H1 (cell line): ENCODE measurements around the gene FAM50A. TPM values are rescaled to one million over a fixed set of nuclear protein-coding genes. Genes with fewer than 3 reads are reported as not detected.
A peak's percentile ranks its signal among the peaks of the same experiment; 100 is the strongest.
"Not testable (repeated sequence)": the region's sequence is repeated elsewhere in the genome, so short reads cannot be mapped to it uniquely, and the experiment has no call there.

Source experiments
- CTCF ChIA-PET: fragments of 300-600 bp; sonication (Branson Sonifier 250); formaldehyde crosslinking; loops from one replicate; lab custom pipeline; 2021; ENCODE audit not compliant: partially characterized antibody; lab: Charles Lee
- POLR2A ChIA-PET: fragments of 300-600 bp; sonication (Branson Sonifier 250); formaldehyde crosslinking; loops from one replicate; lab custom pipeline; 2021; ENCODE audit warnings: inconsistent platforms; ENCODE audit not compliant: partially characterized antibody; lab: Charles Lee
- DNase-seq, 2 experiments: peaks; one replicate each; pipeline versions ENCODE4 v3.0.0 to v3.0.0-alpha.2; 2010 to 2022; ENCODE audit warnings: low spot score in 2 of 2, low read depth in 1 of 2, mixed read lengths in 1 of 2
- FAIRE-seq: peaks from 2 replicates; lab custom pipeline; 2011; peaks lifted over from hg19 to GRCh38; lab: Jason Lieb, UNC
- H2AFZ ChIP-seq: 2 replicates; pipeline ENCODE4 v1.8.1; 2012; ENCODE audit warnings: low read length, inconsistent platforms
- H2AK5ac ChIP-seq: 2 replicates; pipeline ENCODE4 v1.6.1; 2013; ENCODE audit warnings: low read depth, low read length
- H2BK120ac ChIP-seq: replicated peaks from 2 replicates; pipeline ENCODE3; 2013; ENCODE audit warnings: low read depth, low read length, inconsistent platforms
- H2BK12ac ChIP-seq: 2 replicates; pipeline ENCODE4 v1.6.1; 2013; ENCODE audit warnings: low read depth, low read length
- H2BK15ac ChIP-seq: 2 replicates; pipeline ENCODE4 v1.6.1; 2013; ENCODE audit warnings: low read length
- H2BK20ac ChIP-seq: 2 replicates; pipeline ENCODE4 v1.6.1; 2013; ENCODE audit warnings: low read length
- H2BK5ac ChIP-seq: 2 replicates; pipeline ENCODE4 v1.6.1; 2013; ENCODE audit warnings: low read depth, low read length
- H3K14ac ChIP-seq: 2 replicates; pipeline ENCODE4 v1.6.1; 2013; ENCODE audit warnings: inconsistent platforms; ENCODE audit not compliant: insufficient read length
- H3K18ac ChIP-seq: 2 replicates; pipeline ENCODE4 v1.6.1; 2013; ENCODE audit warnings: low read length; ENCODE audit errors: extremely low read depth
- H3K23ac ChIP-seq: 2 replicates; pipeline ENCODE4 v1.6.1; 2013; ENCODE audit warnings: inconsistent platforms; ENCODE audit not compliant: insufficient read length
- H3K23me2 ChIP-seq: 2 replicates; pipeline ENCODE4 v1.6.1; 2013; ENCODE audit warnings: low read depth, low read length
- H3K27ac ChIP-seq: 2 replicates; pipeline ENCODE4 v1.6.1; 2011; ENCODE audit warnings: low read depth, low read length, inconsistent platforms
- H3K27me3 ChIP-seq, 4 experiments: replicated peaks in 1 of 4; 1 replicate in 1 of 4; 2 replicates in 3 of 4; pipeline versions ENCODE4 v1.6.1 to v1.8.1; 2011 to 2013; ENCODE audit warnings: low read length in 3 of 4, mild to moderate bottlenecking in 3 of 4, inconsistent platforms in 2 of 4, mixed read lengths in 2 of 4, moderate library complexity in 1 of 4; ENCODE audit not compliant: control insufficient read depth in 3 of 4, insufficient read depth in 3 of 4; ENCODE audit errors: extremely low read depth in 1 of 4
- H3K36me3 ChIP-seq, 4 experiments: 2 replicates each; pipeline versions ENCODE4 v1.6.1 to v1.8.1; 2011 to 2013; ENCODE audit warnings: mild to moderate bottlenecking in 4 of 4, low read length in 3 of 4, moderate library complexity in 2 of 4, control low read depth in 1 of 4, inconsistent platforms in 1 of 4; ENCODE audit not compliant: insufficient read depth in 4 of 4, control insufficient read depth in 2 of 4
- H3K4ac ChIP-seq: replicated peaks from 2 replicates; pipeline ENCODE3; 2013; ENCODE audit warnings: low read length, low read depth, mixed read lengths, inconsistent platforms; ENCODE audit not compliant: insufficient read length
- H3K4me1 ChIP-seq, 4 experiments: replicated peaks in 1 of 4; 1 replicate in 1 of 4; 2 replicates in 3 of 4; pipeline versions ENCODE4 v1.6.1 to v1.8.1; 2011 to 2013; ENCODE audit warnings: low read length in 3 of 4, inconsistent platforms in 2 of 4, mixed read lengths in 1 of 4; ENCODE audit not compliant: insufficient read depth in 4 of 4, control insufficient read depth in 3 of 4
- H3K4me2 ChIP-seq, 2 experiments: 2 replicates each; pipeline versions ENCODE4 v1.6.1 to v1.8.1; 2011 to 2013; ENCODE audit warnings: low read depth in 2 of 2, low read length in 2 of 2, control low read depth in 1 of 2, inconsistent platforms in 1 of 2, mild to moderate bottlenecking in 1 of 2; ENCODE audit not compliant: insufficient read depth in 1 of 2
- H3K4me3 ChIP-seq, 4 experiments: fragments of 200-600, 300-600 bp in 1 of 4; sonication (generic), shearing (Covaris generic), sonication (Bioruptor Twin) in 1 of 4; 2 replicates each; pipeline versions ENCODE4 v1.5.1 to v1.8.1; 2011 to 2016; ENCODE audit warnings: low read length in 4 of 4, low read depth in 3 of 4, control low read depth in 2 of 4, inconsistent platforms in 2 of 4, mild to moderate bottlenecking in 2 of 4, mixed read lengths in 1 of 4, moderate library complexity in 1 of 4; ENCODE audit not compliant: insufficient read depth in 2 of 4; ENCODE audit errors: extremely low read depth in 1 of 4
- H3K56ac ChIP-seq: replicated peaks from 2 replicates; pipeline ENCODE3; 2013; ENCODE audit warnings: low read depth, mild to moderate bottlenecking, mixed read lengths, low read length, inconsistent platforms; ENCODE audit not compliant: insufficient read length
- H3K79me1 ChIP-seq: 2 replicates; pipeline ENCODE4 v1.6.1; 2013; ENCODE audit warnings: low read depth, low read length, control low read depth
- H3K79me2 ChIP-seq, 2 experiments: 2 replicates each; pipeline versions ENCODE4 v1.6.1 to v1.8.1; 2012 to 2013; ENCODE audit warnings: low read length in 2 of 2, mild to moderate bottlenecking in 2 of 2, inconsistent platforms in 1 of 2; ENCODE audit not compliant: insufficient read depth in 2 of 2, control insufficient read depth in 1 of 2
- H3K9ac ChIP-seq, 4 experiments: replicated peaks in 1 of 4; 1 replicate in 1 of 4; 2 replicates in 3 of 4; pipeline versions ENCODE4 v1.6.1 to v1.8.1; 2011 to 2013; ENCODE audit warnings: low read depth in 3 of 4, low read length in 3 of 4, control low read depth in 2 of 4, mild to moderate bottlenecking in 2 of 4, moderate library complexity in 2 of 4, inconsistent platforms in 1 of 4; ENCODE audit errors: extremely low read depth in 1 of 4
- H3K9me3 ChIP-seq, 2 experiments: 2 replicates each; pipeline versions ENCODE4 v1.6.1 to v1.8.1; 2012 to 2013; ENCODE audit warnings: mild to moderate bottlenecking in 2 of 2, moderate library complexity in 2 of 2, control low read depth in 1 of 2, inconsistent platforms in 1 of 2, low read depth in 1 of 2, low read length in 1 of 2, mixed read lengths in 1 of 2; ENCODE audit not compliant: insufficient read depth in 2 of 2
- H4K20me1 ChIP-seq, 2 experiments: replicated peaks in 1 of 2; 2 replicates each; pipeline versions ENCODE3 to v1.8.1; 2011 to 2013; ENCODE audit warnings: inconsistent platforms in 2 of 2, low read length in 2 of 2, mild to moderate bottlenecking in 1 of 2; ENCODE audit not compliant: insufficient read depth in 2 of 2, control insufficient read depth in 1 of 2
- H4K5ac ChIP-seq: 2 replicates; pipeline ENCODE4 v1.6.1; 2013; ENCODE audit warnings: low read length, low read depth, mixed read lengths, inconsistent platforms; ENCODE audit not compliant: insufficient read length
- H4K8ac ChIP-seq: 2 replicates; pipeline ENCODE4 v1.8.0; 2013; ENCODE audit warnings: mild to moderate bottlenecking, moderate library complexity, low read length, inconsistent platforms; ENCODE audit not compliant: insufficient read depth; ENCODE audit errors: extremely low read depth
- H4K91ac ChIP-seq: replicated peaks from 2 replicates; pipeline ENCODE3; 2013; ENCODE audit warnings: low read length, mixed read lengths, inconsistent platforms; ENCODE audit not compliant: insufficient read length
- CREB1 ChIP-seq: IDR thresholded peaks from 2 replicates; pipeline ENCODE4 v1.6.1; 2012; ENCODE audit warnings: inconsistent platforms
- HDAC6 ChIP-seq: IDR thresholded peaks from one replicate; pipeline ENCODE4 v1.7.1; 2012; ENCODE audit warnings: low read depth, mild to moderate bottlenecking, inconsistent platforms, low read length, moderate library complexity
- KDM1A ChIP-seq: fragments of 200-600, 300-600 bp; sonication (generic); IDR thresholded peaks from 2 replicates; pipeline ENCODE4 v1.7.1; 2016; ENCODE audit warnings: mild to moderate bottlenecking, low read length, borderline replicate concordance
- PHF8 ChIP-seq: fragments of 200-600 bp; sonication (generic); conservative IDR thresholded peaks from 2 replicates; pipeline ENCODE4 v1.7.1; 2012; ENCODE audit warnings: low read depth, mild to moderate bottlenecking, inconsistent platforms, low read length, moderate library complexity
- RXRA ChIP-seq: IDR thresholded peaks from 2 replicates; pipeline ENCODE4 v1.6.1; 2011; ENCODE audit warnings: low read depth, mild to moderate bottlenecking, low read length, moderate library complexity; ENCODE audit not compliant: insufficient read depth
- SIX5 ChIP-seq: IDR thresholded peaks from 2 replicates; pipeline ENCODE4 v1.6.1; 2011; ENCODE audit warnings: mild to moderate bottlenecking, low read depth, low read length
- SP1 ChIP-seq: IDR thresholded peaks from 2 replicates; pipeline ENCODE4 v1.6.1; 2011; ENCODE audit warnings: low read depth, low read length
- SRF ChIP-seq: IDR thresholded peaks from 2 replicates; pipeline ENCODE4 v1.6.1; 2011; ENCODE audit warnings: mild to moderate bottlenecking, low read depth, low read length, moderate library complexity
- TAF7 ChIP-seq: optimal IDR thresholded peaks from 2 replicates; pipeline ENCODE3; 2011; ENCODE audit warnings: low read depth, mild to moderate bottlenecking, inconsistent platforms, low read length, moderate library complexity, borderline replicate concordance
- WGBS, 2 experiments: shearing (Covaris generic) in 1 of 2; methylation state at CpG; one replicate each; pipeline versions ENCODE4 v1.1.6 to v1.1.7; 2013 to 2015; ENCODE audit warnings: low lambda C conversion rate in 2 of 2, mixed read lengths in 2 of 2, inconsistent platforms in 1 of 2, low coverage in 1 of 2, missing lambda C conversion rate in 1 of 2; ENCODE audit not compliant: insufficient replicate concordance in 2 of 2, insufficient coverage in 1 of 2, insufficient read length in 1 of 2; ENCODE audit errors: extremely low coverage in 1 of 2, missing lambda C conversion rate in 1 of 2; 5-methylcytosine and 5-hydroxymethylcytosine counted together
- polyA plus RNA-seq, 7 experiments: library from polyadenylated mRNA; depleted of rRNA in 3 of 7; stranded (reverse) in 5 of 7; unstranded in 2 of 7; fragments of >200 nt in 5 of 7; fragments of 200-250 nt in 2 of 7; gene quantifications; 1 replicate in 5 of 7; 2 replicates in 1 of 7; 4 replicates in 1 of 7; pipeline versions ENCODE4 v1.2.1 to v1.2.3, GENCODE V29; 2011 to 2013; ENCODE audit warnings: missing spikeins in 2 of 7, mixed read lengths in 2 of 7
- total RNA-seq: library from RNA; stranded (reverse); fragmentation: NEBNext Ultra II Directional; extraction: Animal tissue kit (Norgen Biotek cat#: 25700); gene quantifications from 2 replicates; pipeline ENCODE4 v1.2.1, GENCODE V29; 2021
- TF ChIP-seq, protein P1 (sequence below): IDR thresholded peaks from 2 replicates; pipeline ENCODE4 v1.6.1; 2012; ENCODE audit warnings: inconsistent platforms
- TF ChIP-seq, protein P2 (sequence below): IDR thresholded peaks from 2 replicates; pipeline ENCODE4 v1.6.1; 2011; ENCODE audit warnings: low read depth, mild to moderate bottlenecking, low read length; ENCODE audit not compliant: insufficient read depth

FAM50A gene
- total and polyA plus RNA-seq, 2 of the 8 experiments (the other 6 are each of a cell fraction or from before 2014, with no cell fraction given), result 30.7 to 48.7 TPM

- no peak for TF ChIP-seq RXRA
- no peak for TF ChIP-seq TAF7
- no peak for TF ChIP-seq SP1
- TF ChIP-seq, protein P1, sequence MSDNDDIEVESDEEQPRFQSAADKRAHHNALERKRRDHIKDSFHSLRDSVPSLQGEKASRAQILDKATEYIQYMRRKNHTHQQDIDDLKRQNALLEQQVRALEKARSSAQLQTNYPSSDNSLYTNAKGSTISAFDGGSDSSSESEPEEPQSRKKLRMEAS, result 0 out of 2 replicates have a peak, but pooled peaks have one; percentile 28
- TF ChIP-seq, protein P2, sequence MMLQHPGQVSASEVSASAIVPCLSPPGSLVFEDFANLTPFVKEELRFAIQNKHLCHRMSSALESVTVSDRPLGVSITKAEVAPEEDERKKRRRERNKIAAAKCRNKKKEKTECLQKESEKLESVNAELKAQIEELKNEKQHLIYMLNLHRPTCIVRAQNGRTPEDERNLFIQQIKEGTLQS, result no peak
- TF ChIP-seq PHF8, result 0 out of 2 replicates have a peak, but pooled peaks have one; percentile 2
- TF ChIP-seq SRF, result no peak
- TF ChIP-seq CREB1, result peak; percentile 71; the same call in 1 of the 2 replicates
- no peak for TF ChIP-seq HDAC6
- no peak for TF ChIP-seq SIX5
- TF ChIP-seq KDM1A, result no peak
These were observed at the start of gene FAM50A (continued) for GRCh38 chrX:154443992-154444754.

- H3K27ac ChIP-seq, H4K8ac ChIP-seq, H4K91ac ChIP-seq, H4K5ac ChIP-seq, H2BK15ac ChIP-seq, H3K9ac ChIP-seq, H2AK5ac ChIP-seq, H2BK120ac ChIP-seq, H3K18ac ChIP-seq, H3K14ac ChIP-seq, H3K4me1 ChIP-seq, H3K23me2 ChIP-seq, FAIRE-seq, H2BK5ac ChIP-seq, H2BK12ac ChIP-seq, H3K4ac ChIP-seq, H2BK20ac ChIP-seq, H3K79me1 ChIP-seq, H3K56ac ChIP-seq, H3K23ac ChIP-seq, H3K27me3 ChIP-seq, H3K9me3 ChIP-seq, H3K4me3 ChIP-seq, H2AFZ ChIP-seq, H4K20me1 ChIP-seq, DNase-seq: not testable (repeated sequence)
- H3K36me3 ChIP-seq, result peaks cover 13 to 25% (median 19%) of the 10 kb centered on the region in 4 experiments
- CTCF ChIA-PET, result interaction anchor here (0.6 to 4.9 kb wide), 3 partner anchors 23 to 138 kb away, joined by 3 to 20 read pairs (median 4); partner anchors contain the start of gene FLNA
- 90% methylated on average over 4 of the region's 17 CpGs; no CpG with 5 or more reads in 1 of the 2 experiments for WGBS, 2 experiments
- POLR2A ChIA-PET, result interaction anchor here (1.1 to 8.4 kb wide), 11 partner anchors 13 to 131 kb away, joined by 3 to 124 read pairs (median 36); partner anchors contain the start of genes ATP6AP1, DNASE1L1, EMD and FLNA
- peaks cover 0 to 15% of the 10 kb centered on the region in 2 experiments; a peak in 2 of 4 replicates for H3K79me2 ChIP-seq
- peak overlapping the region in 1 of 2 experiments; percentile 85; a peak in 2 of 4 replicates for H3K4me2 ChIP-seq
These were observed 47.6 kb upstream of the FAM50A start for GRCh38 chrX:154396363-154396762.
